HepG2 (cell line): ENCODE results near the gene C18orf63. TPM values are rescaled to one million over a fixed set of nuclear protein-coding genes. Genes with fewer than 3 reads are reported as not detected.
A peak's percentile ranks its signal among the peaks of the same experiment; 100 is the strongest.

Experiments
- AFF4 ChIP-seq: sonication (generic); formaldehyde crosslinking; IDR thresholded peaks from 2 replicates; pipeline ENCODE4 v1.4.0; 2020; ENCODE audit warnings: missing genetic modification reagents
- ATF2 ChIP-seq: sonication (generic); formaldehyde crosslinking; IDR thresholded peaks from 2 replicates; pipeline ENCODE4 v1.4.0; 2020; ENCODE audit warnings: missing genetic modification reagents
- CBFB ChIP-seq: sonication (generic); formaldehyde crosslinking; IDR thresholded peaks from 2 replicates; pipeline ENCODE4 v1.4.0; 2020; ENCODE audit warnings: missing genetic modification reagents
- EHMT2 ChIP-seq: fragments of 200-600 bp; sonication (generic); IDR thresholded peaks from 2 replicates; pipeline ENCODE4 v1.7.0; 2017; ENCODE audit warnings: antibody characterized with exemption, low read depth, low read length, borderline replicate concordance
- HNRNPLL ChIP-seq: fragments of 200-400 bp; formaldehyde crosslinking; IDR thresholded peaks from 2 replicates; pipeline ENCODE4 v1.6.1; 2017; ENCODE audit warnings: mild to moderate bottlenecking, low read depth, low read length; ENCODE audit not compliant: poor library complexity, severe bottlenecking
- KLF9 ChIP-seq: IDR thresholded peaks from 2 replicates; pipeline ENCODE4 v1.6.1; 2016; ENCODE audit warnings: low read depth
- NFIC ChIP-seq: IDR thresholded peaks from 2 replicates; pipeline ENCODE4 v1.6.1; 2012; ENCODE audit warnings: mild to moderate bottlenecking, low read length, inconsistent platforms
- NR0B2 ChIP-seq: sonication (generic); formaldehyde crosslinking; IDR thresholded peaks from 2 replicates; pipeline ENCODE4 v1.4.0; 2020; ENCODE audit warnings: mild to moderate bottlenecking, missing genetic modification reagents
- NR2F6 ChIP-seq, 2 experiments: IDR thresholded peaks; 2 replicates each; pipeline ENCODE4 v1.6.1; 2016; ENCODE audit warnings: antibody characterized with exemption in 1 of 2, mild to moderate bottlenecking in 1 of 2
- POLR2AphosphoS2 ChIP-seq: IDR thresholded peaks from 2 replicates; pipeline ENCODE4 v1.6.1; 2011; ENCODE audit warnings: low read depth, low read length, improper control_type of control experiment
- SKIL ChIP-seq: sonication (generic); formaldehyde crosslinking; IDR thresholded peaks from 2 replicates; pipeline ENCODE4 v1.8.0; 2022; ENCODE audit warnings: missing genetic modification reagents, mild to moderate bottlenecking, moderate library complexity, borderline replicate concordance
- TBX2 ChIP-seq: sonication (generic); formaldehyde crosslinking; IDR thresholded peaks from 2 replicates; pipeline ENCODE4 v1.5.0; 2020; ENCODE audit warnings: missing genetic modification reagents, mild to moderate bottlenecking, borderline replicate concordance
- TOE1 ChIP-seq: sonication (generic); formaldehyde crosslinking; IDR thresholded peaks from 2 replicates; pipeline ENCODE4 v1.4.0; 2020; ENCODE audit warnings: mild to moderate bottlenecking, missing genetic modification reagents
- ZNF331 ChIP-seq: sonication (generic); formaldehyde crosslinking; IDR thresholded peaks from 2 replicates; pipeline ENCODE4 v1.4.0; 2020; ENCODE audit warnings: missing genetic modification reagents
- ZNF670 ChIP-seq: sonication (generic); formaldehyde crosslinking; IDR thresholded peaks from 2 replicates; pipeline ENCODE4 v1.8.0; 2022; ENCODE audit warnings: mild to moderate bottlenecking, missing genetic modification reagents, borderline replicate concordance
- ZNF761 ChIP-seq: sonication (generic); formaldehyde crosslinking; conservative IDR thresholded peaks from 2 replicates; pipeline ENCODE4 v1.4.0; 2020; ENCODE audit warnings: mild to moderate bottlenecking, missing genetic modification reagents
- ZSCAN30 ChIP-seq: sonication (generic); formaldehyde crosslinking; IDR thresholded peaks from 2 replicates; pipeline ENCODE4 v1.5.0; 2020; ENCODE audit warnings: mild to moderate bottlenecking, missing genetic modification reagents
- polyA plus RNA-seq, 8 experiments: library from polyadenylated mRNA; depleted of rRNA in 3 of 8; stranded (reverse) in 7 of 8; unstranded in 1 of 8; fragments of >200 nt; fragmentation: Illumina TruSeq in 4 of 8; extraction: Trizol in 4 of 8; gene quantifications; 2 replicates each; pipeline versions ENCODE4 v1.2.1 to v1.2.3, GENCODE V29; 2011 to 2016; ENCODE audit warnings: low read depth in 4 of 8, missing spikeins in 1 of 8, mixed read lengths in 1 of 8; ENCODE audit not compliant: insufficient read depth in 1 of 8
- total RNA-seq, 5 experiments: library from RNA; depleted of rRNA; stranded (reverse); fragments of >200 nt; fragmentation: Illumina TruSeq; extraction: Trizol; gene quantifications; 2 replicates each; pipeline ENCODE4 v1.2.3, GENCODE V29; 2016; ENCODE audit warnings: low read depth in 1 of 5
- TF ChIP-seq, protein P1 (sequence below): sonication (generic); formaldehyde crosslinking; conservative IDR thresholded peaks from 2 replicates; pipeline ENCODE4 v1.4.0; 2020; ENCODE audit warnings: missing genetic modification reagents

Gene C18orf63
- total and polyA plus RNA-seq, 2 of the 13 experiments (the other 11 are each of a cell fraction or from before 2014, with no cell fraction given), result 0.01 TPM; not detected in 1

DNA sequence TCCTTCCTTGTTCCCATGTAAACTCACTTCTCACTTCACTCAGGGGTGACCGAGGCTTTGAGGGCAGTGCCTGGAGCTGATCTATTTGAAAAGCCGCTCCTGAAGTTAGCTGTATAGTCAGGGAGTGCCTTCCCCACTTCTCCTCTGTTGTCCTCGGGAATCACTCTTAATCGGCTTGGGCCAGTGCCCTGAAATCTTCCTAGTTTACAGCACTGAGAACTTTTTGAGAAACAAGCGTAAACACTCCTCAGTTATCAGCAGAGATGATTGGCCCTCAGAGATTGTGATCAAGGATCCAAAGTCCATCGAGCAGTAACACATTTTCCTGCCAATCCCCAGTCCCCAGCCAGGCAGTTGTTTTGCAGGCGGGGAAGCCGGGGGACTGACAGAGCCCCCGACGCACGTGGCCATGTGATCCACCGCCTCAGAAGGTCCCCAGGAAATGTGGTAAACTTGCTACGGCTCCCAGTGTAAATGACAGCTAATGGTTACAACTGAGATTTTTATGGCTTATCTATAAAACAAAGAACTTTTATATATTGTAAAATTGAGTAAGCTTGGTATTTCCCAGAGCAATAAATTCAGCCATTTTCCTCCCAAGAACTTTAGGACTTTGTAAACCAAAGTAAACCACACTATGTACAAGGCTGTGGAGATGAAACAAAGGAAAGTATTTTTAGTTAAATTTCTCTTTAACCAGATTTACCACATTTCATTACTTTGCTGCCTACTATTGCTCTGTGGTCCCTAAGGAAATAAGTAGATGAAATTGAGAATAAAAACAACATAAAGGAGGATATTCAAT, 53.5 kb downstream of the C18orf63 start (continued):
- TF ChIP-seq ZNF670 (CRISPR knock-in tag) (no peak), HNRNPLL (peak; percentile 45), NFIC (no peak), POLR2AphosphoS2 (no peak), ZSCAN30 (CRISPR knock-in tag) (no peak), NR0B2 (CRISPR knock-in tag) (no peak), CBFB (CRISPR knock-in tag) (no peak), TOE1 (no peak), TBX2 (peak; percentile 88), KLF9 (CRISPR knock-in tag) (0 out of 2 replicates have a peak, but pooled peaks have one; percentile 56), SKIL (CRISPR knock-in tag) (no peak), EHMT2 (no peak; the same call in 1 of the 2 replicates), AFF4 (CRISPR knock-in tag) (no peak), ZNF331 (CRISPR knock-in tag) (no peak), NR2F6 (IDR thresholded peaks at IDR 0.05) (no peak), NR2F6 (CRISPR knock-in tag; IDR thresholded peaks at IDR 0.05) (no peak; the same call in 1 of the 2 replicates), ZNF761 (CRISPR knock-in tag) (0 out of 2 replicates have a peak, but pooled peaks have one; percentile 65), ATF2 (no peak)
- TF ChIP-seq, protein P1, sequence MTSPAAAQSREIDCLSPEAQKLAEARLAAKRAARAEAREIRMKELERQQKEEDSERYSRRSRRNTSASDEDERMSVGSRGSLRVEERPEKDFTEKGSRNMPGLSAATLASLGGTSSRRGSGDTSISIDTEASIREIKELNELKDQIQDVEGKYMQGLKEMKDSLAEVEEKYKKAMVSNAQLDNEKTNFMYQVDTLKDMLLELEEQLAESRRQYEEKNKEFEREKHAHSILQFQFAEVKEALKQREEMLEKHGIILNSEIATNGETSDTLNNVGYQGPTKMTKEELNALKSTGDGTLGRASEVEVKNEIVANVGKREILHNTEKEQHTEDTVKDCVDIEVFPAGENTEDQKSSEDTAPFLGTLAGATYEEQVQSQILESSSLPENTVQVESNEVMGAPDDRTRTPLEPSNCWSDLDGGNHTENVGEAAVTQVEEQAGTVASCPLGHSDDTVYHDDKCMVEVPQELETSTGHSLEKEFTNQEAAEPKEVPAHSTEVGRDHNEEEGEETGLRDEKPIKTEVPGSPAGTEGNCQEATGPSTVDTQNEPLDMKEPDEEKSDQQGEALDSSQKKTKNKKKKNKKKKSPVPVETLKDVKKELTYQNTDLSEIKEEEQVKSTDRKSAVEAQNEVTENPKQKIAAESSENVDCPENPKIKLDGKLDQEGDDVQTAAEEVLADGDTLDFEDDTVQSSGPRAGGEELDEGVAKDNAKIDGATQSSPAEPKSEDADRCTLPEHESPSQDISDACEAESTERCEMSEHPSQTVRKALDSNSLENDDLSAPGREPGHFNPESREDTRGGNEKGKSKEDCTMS, result no peak
